Stimulated activated effector memory CD8-positive, alpha-beta T cell treated with anti-CD3 and anti-CD28 coated beads, Interleukin-12 subunit alpha, Interleukin-12 subunit beta, amount 100 ng/mL, for 72 hours (primary cell): ENCODE data around the gene MSX2.

Experiments
- ATAC-seq: fragments of 150-1000 bp; cut with Tn5 transposase; 2 replicates; pipeline ENCODE4 v1.10.0; 2021
- DNase-seq, 2 donors: peaks; one replicate each; pipeline ENCODE4 v3.0.0; 2021 to 2022; ENCODE audit warnings: low spot score in 2 of 2
- H3K27ac Mint-ChIP-seq: one replicate; pipeline ENCODE4 v1.8.0; 2022; ENCODE audit warnings: mild to moderate bottlenecking, mixed read lengths
- H3K36me3 Mint-ChIP-seq: one replicate; pipeline ENCODE4 v1.8.0; 2022; ENCODE audit warnings: mild to moderate bottlenecking, mixed read lengths
- H3K4me1 Mint-ChIP-seq: one replicate; pipeline ENCODE4 v1.8.0; 2022; ENCODE audit warnings: mixed read lengths
- H3K4me3 Mint-ChIP-seq: one replicate; pipeline ENCODE4 v1.8.0; 2022; ENCODE audit warnings: mild to moderate bottlenecking, mixed read lengths
- H3K9me3 Mint-ChIP-seq: one replicate; pipeline ENCODE4 v1.8.0; 2022; ENCODE audit warnings: mixed read lengths

MSX2 gene

DNA sequence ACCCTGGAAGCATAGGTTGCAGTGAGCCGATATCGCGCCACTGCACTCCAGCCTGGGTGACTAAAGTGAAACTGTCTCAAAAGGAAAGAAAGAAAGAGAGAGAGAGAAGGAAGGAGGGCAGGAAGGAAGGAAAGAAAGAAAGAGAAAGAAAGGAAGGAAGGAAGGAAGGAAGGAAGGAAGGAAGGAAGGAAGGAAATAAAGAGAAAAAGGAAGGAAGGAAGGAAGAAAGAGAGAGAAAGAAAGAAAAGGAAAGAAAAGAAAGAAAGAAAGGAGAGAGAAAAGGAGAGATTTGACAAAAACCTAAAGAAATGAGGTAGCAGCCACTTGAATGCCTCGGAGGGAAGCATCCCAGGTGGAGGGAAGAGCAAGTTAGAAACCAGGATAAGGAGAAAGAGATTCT lies 44.6 kb downstream of the MSX2 start:
- H3K4me1 Mint-ChIP-seq = no peaks in the 10 kb centered on the region
- H3K27ac Mint-ChIP-seq = no peak overlapping the region
- no peaks in the 10 kb centered on the region for H3K36me3 Mint-ChIP-seq
- no peak for DNase-seq
- peaks cover 10% of the 10 kb centered on the region for H3K9me3 Mint-ChIP-seq
- ATAC-seq = no peak
- no peak overlapping the region for H3K4me3 Mint-ChIP-seq

DNA sequence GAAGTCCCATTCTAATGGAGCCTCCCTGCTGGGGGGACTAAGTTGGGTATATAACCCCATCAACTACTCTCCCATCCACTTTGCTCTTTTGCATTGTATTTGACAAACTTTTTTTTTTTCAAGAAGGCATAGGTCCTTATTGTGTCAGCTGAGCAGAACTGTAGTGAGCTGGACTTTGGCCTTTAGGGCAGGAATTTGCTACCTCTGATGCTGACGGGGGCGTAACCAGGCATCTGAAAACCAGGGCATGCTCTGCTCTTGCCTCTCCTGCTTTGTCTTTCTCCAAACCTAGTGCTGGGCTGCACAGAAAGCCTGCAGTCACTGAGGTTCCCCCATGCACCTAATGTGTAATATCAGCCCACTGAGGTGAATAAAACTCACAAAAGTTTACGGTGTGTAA lies 49.0 kb downstream of the MSX2 start:
- Mint-ChIP-seq H3K4me1 (no peaks in the 10 kb centered on the region), H3K36me3 (no peaks in the 10 kb centered on the region), H3K27ac (no peak overlapping the region), H3K4me3 (no peak overlapping the region), H3K9me3 (peaks cover 3% of the 10 kb centered on the region)
- DNase-seq (no peak), ATAC-seq (no peak)

DNA sequence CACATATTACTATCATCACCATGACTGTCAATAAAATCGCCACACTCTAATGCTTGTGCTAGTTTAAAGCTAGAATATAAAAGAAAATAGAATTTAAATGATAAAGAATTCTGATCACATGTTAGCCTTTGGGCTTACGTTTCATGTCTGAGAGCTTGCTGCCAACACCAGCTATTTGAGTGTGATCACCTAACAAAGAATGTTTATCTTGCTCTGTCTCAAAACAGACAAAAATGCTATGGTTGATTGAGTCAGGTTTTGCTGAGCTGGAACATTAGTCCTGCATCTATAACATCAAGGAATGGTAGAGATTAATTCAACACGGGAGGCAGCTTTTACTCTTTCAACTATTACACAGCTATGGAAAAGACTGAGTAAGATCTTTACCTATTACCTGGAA lies 50.7 kb downstream of the MSX2 start:
- ATAC-seq = no peak
- no peaks in the 10 kb centered on the region for H3K36me3 Mint-ChIP-seq
- peaks cover 3% of the 10 kb centered on the region for H3K9me3 Mint-ChIP-seq
- no peak for DNase-seq
- H3K4me1 Mint-ChIP-seq = no peaks in the 10 kb centered on the region
- no peak overlapping the region for H3K27ac Mint-ChIP-seq
- H3K4me3 Mint-ChIP-seq = no peak overlapping the region

DNA sequence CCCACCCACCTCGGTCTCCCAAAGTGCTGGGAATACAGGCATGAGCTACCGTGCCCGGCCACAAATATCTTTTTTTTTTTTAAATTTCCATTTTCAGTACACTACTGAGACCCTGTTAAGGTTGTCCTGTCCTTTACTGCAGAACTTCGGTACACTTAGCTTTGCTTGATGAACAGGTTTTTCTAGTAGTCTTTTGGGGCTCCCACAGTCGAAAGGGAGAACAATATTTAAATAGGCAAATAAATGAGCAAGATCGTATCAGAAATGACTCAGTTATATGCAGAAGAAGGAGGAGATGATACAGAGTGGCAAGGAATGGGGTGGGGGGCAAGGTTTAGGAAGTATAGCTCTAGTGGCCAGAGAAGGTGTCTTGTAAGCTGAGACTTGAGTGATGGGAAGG lies 52.7 kb downstream of the MSX2 start:
- no peak for DNase-seq
- no peak overlapping the region for H3K27ac Mint-ChIP-seq
- no peaks in the 10 kb centered on the region for H3K36me3 Mint-ChIP-seq
- no peak overlapping the region for H3K4me3 Mint-ChIP-seq
- no peak for ATAC-seq
- no peaks in the 10 kb centered on the region for H3K4me1 Mint-ChIP-seq
- no peaks in the 10 kb centered on the region for H3K9me3 Mint-ChIP-seq

DNA sequence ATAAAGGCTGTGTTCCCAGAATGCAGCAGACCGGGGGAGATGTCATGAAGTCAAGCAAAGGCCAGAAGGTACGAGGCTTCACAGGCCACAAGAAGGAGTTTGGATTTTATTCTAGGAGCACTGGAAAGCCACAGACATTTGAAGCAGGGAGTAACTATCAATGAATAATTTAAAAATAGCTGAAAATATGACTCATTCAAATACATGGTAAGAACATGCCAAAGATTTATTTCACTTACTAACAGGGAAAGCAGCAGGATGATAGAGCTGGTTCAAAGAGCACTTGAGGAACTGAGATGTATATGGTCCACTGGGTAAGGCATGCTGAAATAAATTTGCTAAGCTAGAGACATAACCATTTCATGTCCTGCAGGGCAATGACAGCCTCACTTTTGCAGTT lies 53.2 kb downstream of the MSX2 start:
- Mint-ChIP-seq H3K4me3 (no peak overlapping the region), H3K27ac (no peak overlapping the region), H3K36me3 (no peaks in the 10 kb centered on the region), H3K4me1 (no peaks in the 10 kb centered on the region), H3K9me3 (no peaks in the 10 kb centered on the region)
- ATAC-seq (no peak), DNase-seq (no peak)
